Hematopoietic multipotent progenitor cell treated with erythropoietin and hydrocortisone succinate and interleukin-3 and kit ligand, for 17 days (in vitro differentiated cells): ENCODE measurements around the gene LFNG.

Experiments
- DNase-seq: peaks from one replicate; pipeline ENCODE4 v3.0.0-alpha.2; 2015; ENCODE audit warnings: low spot score

The LFNG gene

GRCh38 chr7:2517678-2518507 is 1.7 kb upstream of the LFNG start:
- DNase-seq = no peak

DNA sequence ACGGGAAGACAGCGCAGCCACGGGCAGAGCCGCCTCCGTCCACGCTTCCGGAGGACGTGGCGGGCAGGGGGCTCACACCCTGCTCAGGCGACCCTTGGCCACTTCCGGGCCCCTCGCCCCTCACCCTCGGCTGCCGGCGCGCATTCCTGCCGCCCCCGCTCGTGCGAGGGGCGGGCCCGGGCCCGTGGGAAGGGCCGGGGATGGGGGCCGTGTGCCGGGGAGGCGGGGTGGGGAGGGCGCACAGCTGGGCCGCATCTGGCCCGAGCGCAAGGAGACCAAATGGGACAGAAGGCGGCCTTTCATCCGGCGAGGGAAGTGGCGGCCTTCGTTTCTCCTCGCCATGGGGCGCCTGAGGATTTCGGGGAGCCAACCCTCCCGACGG is 846 bp upstream of the LFNG start:
- no peak for DNase-seq

DNA sequence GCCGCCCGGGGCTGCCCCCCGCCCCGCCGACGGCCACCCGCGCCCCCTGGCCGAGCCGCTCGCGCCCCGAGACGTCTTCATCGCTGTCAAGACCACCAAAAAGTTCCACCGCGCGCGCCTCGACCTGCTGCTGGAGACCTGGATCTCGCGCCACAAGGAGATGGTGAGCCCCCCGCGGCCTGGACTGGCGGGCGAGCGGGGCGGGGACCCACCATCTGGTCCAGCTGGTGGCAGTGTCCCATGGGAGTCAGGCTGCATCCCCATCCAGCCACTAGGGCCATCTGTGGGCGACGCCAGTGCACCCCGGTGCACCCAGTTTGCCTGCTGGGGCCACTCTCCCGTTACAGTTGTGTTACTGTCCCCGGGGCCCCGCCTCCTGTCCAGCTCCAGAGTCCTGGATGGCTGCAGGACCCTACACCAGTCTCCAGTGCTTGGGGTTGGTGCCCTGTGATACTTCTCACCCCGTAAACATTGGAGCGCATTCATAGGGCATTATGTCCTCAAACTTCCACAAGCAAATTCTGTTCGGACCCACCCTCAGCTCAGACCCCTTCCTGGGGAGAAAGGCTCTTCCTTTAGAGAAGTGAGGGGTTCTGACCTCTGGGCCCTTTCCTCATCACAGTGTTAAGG is 672 bp downstream of the LFNG start:
- no peak for DNase-seq

DNA sequence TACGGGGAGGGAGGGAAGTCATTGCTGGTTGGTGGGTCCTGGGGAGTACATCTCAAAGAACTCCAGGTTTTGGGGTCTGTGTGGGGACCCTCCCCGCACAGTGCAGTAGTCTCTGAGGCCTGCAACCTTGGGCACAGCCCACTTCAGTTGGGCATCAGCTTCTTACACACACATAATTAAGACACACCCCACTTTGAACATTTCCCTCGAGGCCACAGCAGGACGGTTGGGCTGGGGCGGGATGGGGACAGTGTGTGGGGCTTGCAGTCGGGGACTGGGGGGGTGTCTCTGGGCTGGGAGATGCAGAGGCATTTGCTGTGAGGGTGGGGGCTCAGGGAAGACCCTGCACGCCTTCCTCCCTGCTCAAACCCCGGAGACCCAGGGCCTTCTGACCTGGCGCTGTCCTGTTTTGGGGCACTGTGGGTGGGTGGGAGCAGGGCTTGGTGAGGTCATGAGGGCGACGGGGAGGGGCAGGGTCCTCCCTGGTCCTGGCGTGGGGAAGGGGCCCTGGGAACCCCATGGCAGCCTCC is 1.3 kb downstream of the LFNG start:
- DNase-seq = no peak

DNA sequence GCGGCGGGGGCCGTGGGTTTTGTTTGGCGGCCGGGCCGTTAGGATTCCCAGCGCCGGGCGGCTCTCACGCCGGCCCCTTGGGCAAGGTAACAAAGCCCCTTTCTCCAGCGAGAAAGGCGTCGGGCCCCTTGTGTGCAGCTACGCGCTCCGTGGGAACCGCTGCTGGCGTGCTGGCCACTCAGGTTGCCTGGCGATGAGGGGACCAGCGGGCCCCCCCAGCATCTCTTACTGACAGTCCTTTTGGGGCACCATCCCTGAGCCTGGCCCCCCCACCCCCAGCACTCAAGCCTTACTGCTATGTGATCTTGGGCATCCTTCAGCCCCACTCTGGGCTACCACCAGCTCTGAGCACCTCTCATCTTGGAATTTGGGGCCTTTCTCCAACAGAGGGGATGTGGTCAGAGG is 1.8 kb downstream of the LFNG start:
- DNase-seq = no peak

- no peak for DNase-seq
These were observed 2.5 kb downstream of the LFNG start for GRCh38 chr7:2521952-2522591.

DNA sequence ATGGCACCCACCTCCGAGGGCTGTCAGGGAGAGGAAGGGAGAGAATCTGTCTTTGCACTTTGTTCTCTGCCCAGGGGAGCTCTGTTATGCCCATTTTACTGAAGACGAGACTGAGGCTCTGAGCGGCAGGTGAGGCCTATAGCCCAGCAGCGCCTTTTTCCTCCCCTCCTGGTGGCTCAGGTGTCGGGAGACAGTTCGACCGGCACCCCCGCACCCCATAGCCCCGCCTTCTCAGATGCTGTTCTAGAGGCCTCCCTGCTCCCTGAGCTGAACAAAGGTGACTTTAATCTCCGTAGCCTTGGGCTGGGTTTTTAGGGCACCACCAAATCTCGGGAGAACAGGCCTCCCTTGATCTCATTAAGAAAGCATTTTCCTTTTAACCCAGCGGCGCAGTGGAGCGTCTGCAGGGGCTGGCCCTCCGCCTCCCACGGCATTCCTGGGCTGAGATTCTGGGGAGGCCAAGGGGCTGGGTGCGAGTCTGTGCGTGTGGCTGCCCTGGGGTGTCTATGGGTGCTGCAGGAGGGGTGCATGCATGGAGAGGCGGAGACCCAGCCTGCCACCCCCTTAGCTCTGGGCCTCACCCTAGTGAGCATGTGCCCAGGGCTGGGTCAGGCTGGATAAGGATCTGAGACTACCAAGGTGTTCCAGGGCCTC is 3.3 kb downstream of the LFNG start:
- DNase-seq = no peak

DNA sequence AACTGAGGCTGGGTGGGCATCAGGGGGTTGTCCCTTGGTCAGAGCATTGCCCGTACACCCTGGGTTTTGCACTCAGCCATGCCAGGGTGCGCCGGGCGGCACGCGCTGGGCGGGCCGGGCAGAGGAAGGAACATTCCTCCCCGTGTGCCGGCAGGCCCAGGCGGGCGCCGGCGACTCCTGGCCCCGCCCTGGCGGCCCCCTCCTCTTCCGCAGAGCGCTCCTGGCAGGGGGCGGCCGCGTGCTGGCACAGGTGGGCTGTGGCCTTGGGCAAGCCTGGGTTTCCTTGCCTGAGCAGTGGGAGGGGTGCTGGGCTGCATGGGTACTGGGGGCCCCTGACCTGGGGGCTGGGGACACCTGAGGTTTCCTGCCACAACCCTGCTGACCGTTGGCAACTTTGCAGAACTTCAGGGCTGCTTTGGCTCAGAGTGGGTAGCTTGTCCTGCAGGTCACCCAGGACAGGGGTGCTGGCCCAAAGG is 3.9 kb downstream of the LFNG start:
- DNase-seq = no peak

- no peak for DNase-seq
These were observed 4.6 kb downstream of the LFNG start for GRCh38 chr7:2523941-2524807.

GRCh38 chr7:2524808-2525657 is 5.5 kb downstream of the LFNG start:
- DNase-seq = no peak

- DNase-seq = no peak
These were observed 6.4 kb downstream of the LFNG start for GRCh38 chr7:2525658-2526630.

DNA sequence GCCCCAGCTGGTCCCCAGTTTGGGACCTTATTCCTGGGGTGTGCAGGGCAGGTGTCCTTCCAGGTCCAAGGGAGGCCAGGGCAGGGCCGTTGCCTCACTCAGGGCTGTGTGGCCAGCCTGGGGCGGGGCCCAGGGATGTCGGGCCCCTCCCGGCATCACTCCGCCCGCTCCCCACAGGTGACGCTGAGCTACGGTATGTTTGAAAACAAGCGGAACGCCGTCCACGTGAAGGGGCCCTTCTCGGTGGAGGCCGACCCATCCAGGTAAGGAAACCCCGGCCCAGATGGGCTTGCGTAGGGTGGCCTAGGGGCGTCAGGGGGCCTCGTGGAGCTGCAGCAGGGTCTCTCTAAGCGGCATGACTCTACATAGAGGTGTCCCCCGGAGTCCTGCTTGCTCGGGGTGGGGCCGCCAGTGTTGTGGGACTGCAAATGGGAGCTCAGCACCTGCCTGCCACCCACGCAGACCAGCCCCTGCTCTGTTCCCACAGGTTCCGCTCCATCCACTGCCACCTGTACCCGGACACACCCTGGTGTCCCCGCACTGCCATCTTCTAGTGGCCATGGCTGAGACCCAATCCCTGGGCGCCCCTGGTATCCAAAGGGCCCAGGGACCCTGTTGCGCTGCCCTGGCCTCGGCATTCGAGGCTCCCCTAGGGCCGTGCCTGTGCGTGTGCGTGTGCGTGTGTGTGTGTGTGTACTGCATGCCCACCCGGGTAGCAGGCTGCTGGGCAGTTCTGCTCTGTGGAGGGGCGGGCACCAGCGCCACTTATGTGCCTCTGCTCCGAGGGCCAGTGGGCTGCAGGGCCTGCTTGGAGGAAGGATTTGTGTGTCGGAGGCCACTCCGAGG is 7.3 kb downstream of the LFNG start:
- no peak for DNase-seq

- no peak for DNase-seq
These were observed 8.2 kb downstream of the LFNG start for GRCh38 chr7:2527505-2528467.

DNA sequence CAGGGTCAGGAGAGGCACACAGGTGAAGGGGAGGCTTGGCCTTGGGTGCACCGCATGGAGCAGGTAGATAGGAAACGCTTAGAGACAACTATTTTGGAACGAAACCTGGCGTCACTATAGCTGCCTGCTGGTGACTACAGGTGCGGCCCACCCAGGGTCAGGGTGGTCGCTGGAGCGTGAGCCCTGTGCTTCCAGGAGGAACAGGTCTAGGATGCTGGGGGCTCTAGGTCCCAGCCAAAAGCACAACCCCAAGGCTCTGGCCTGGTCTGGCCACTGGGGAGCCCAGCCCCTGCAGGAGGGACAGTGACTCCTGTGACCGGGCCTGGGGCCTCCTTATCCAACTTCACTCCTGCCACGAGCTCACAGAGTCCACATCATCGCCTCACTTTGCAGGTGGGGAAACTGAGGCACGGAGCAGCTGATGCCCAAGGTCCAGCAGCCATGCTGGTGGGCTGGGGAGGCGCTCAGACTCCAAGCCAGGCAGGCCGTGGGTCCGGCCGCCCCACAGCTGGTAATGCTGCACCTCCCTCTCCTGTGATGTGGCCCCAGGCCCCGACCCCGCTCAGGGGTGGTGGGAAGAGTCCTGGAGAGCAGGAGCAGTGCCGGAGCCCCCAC is 9.0 kb downstream of the LFNG start:
- DNase-seq = no peak

- no peak for DNase-seq
These were observed 9.8 kb downstream of the LFNG start for GRCh38 chr7:2529161-2530070.
